GM12874 (cell line): ENCODE measurements around the gene PPFIA4.

Experiments used
- CTCF ChIP-seq: IDR thresholded peaks from 2 replicates; pipeline ENCODE4 v1.5.1; 2011; ENCODE audit warnings: low read depth, mild to moderate bottlenecking, control low read depth, low read length, moderate library complexity; ENCODE audit not compliant: insufficient read depth

Gene PPFIA4

GRCh38 chr1:203035111-203036000, 9.1 kb downstream of the PPFIA4 start:
- TF ChIP-seq CTCF, result no peak

GRCh38 chr1:203036135-203036534, 9.8 kb downstream of the PPFIA4 start:
- TF ChIP-seq CTCF, result no peak

GRCh38 chr1:203036537-203036936, 10.2 kb downstream of the PPFIA4 start:
- TF ChIP-seq CTCF, result no peak

GRCh38 chr1:203037509-203038190, 11.4 kb downstream of the PPFIA4 start:
- no peak for TF ChIP-seq CTCF

GRCh38 chr1:203038217-203038741, 12.0 kb downstream of the PPFIA4 start:
- TF ChIP-seq CTCF, result no peak

GRCh38 chr1:203038891-203039608, 12.8 kb downstream of the PPFIA4 start:
- peak; percentile 82 for TF ChIP-seq CTCF
